Measurements from ENCODE around the gene MAP3K3.

Gene MAP3K3

DNA sequence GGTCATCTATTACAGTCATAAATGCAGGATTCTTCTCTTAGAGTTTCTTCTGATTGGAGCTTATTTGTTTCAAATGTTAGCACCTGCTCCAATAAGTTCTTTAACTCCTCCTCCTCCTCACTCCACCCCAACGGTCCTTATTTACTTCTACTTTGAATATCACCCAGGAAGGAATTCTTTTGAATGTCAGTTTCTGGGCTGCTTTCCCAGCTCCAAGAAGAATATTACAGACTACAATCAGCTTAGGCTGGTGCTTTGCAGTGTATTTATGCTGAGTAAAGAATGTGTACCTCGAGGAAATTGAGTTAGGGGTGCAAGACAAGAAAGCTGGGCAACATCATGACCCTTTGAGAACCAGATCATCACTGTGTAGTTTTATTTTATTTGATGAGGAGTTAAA lies 30.8 kb downstream of the MAP3K3 start:
- no peak overlapping the region for H3K4me3 ChIP-seq (ENCODE audit: low read length)
- no peak for TF ChIP-seq ZNF274 (IDR thresholded peaks at IDR 0.05; ENCODE audit: low read depth, low read length)

DNA sequence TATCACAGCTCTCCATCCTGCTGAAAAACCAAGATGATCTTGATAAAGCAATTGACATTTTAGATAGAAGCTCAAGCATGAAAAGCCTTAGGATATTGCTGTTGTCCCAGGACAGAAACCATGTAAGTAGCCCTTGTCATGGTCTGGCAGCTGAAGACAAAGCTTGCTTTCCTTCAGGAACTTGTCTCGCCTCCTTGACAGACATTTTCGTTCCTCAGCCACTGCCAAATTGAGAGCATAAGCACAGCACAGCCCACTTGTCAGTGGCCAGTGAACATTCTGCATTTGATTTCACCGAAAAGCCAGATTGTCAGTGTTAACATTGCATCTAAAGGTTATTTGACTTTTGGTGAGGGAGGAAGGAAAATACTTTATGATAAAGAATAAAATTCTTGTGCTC lies 35.6 kb downstream of the MAP3K3 start:
- no peak for TF ChIP-seq ZNF274 (IDR thresholded peaks at IDR 0.05; ENCODE audit: low read depth, low read length)
- no peak overlapping the region for H3K4me3 ChIP-seq (ENCODE audit: low read length)

DNA sequence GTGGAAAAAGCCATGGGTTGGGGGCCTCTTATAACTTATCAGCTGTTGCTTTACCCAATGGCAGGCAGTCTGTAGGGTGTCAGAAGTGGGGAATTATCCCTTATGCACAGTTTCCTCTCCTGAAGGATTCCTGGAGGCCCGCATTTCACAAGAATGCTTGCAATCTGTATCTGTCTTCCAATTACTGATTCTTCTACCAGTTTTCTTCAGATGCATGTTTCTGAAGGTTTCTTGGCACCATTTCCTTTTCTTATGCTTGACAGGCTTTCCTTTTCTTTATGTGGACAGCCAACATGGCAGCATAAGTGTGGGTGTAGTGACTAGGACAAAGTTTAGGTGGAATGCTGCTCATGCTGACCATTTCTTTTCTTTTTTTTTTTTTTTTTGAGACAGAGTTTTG lies 36.1 kb downstream of the MAP3K3 start:
- no peak overlapping the region for H3K4me3 ChIP-seq (ENCODE audit: low read length)
- no peak for TF ChIP-seq ZNF274 (IDR thresholded peaks at IDR 0.05; ENCODE audit: low read depth, low read length)

DNA sequence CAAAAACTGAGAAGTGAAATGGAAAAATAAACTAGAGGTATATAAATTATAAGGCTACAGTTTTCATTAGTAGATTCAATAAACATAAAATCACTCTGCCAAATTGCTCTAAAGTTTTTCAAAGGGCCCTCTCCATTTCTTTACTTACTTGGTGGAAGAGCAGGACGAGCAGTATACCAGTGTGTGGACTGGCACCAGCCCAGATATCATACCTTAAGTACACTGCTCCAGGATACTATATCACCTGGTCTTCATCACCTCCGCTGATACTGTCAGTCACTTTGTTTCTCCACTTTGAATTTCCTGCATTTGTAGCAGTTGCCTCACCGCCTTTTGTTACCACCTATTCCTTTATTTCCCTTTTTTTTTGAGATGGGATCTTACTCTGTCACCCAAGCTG lies 37.6 kb downstream of the MAP3K3 start:
- no peak overlapping the region for H3K4me3 ChIP-seq (ENCODE audit: low read length)
- no peak for TF ChIP-seq ZNF274 (IDR thresholded peaks at IDR 0.05; ENCODE audit: low read depth, low read length)

GRCh38 chr17:63665527-63666214 lies 43.5 kb downstream of the MAP3K3 start:
- no peak for TF ChIP-seq ZNF274 (IDR thresholded peaks at IDR 0.05; ENCODE audit: low read depth, low read length)
- H3K4me3 ChIP-seq (ENCODE audit: low read length) = no peak overlapping the region

GRCh38 chr17:63672856-63673255 lies 50.6 kb downstream of the MAP3K3 start:
- no peak overlapping the region for H3K4me3 ChIP-seq (ENCODE audit: low read length)
- no peak for TF ChIP-seq ZNF274 (IDR thresholded peaks at IDR 0.05; ENCODE audit: low read depth, low read length)

DNA sequence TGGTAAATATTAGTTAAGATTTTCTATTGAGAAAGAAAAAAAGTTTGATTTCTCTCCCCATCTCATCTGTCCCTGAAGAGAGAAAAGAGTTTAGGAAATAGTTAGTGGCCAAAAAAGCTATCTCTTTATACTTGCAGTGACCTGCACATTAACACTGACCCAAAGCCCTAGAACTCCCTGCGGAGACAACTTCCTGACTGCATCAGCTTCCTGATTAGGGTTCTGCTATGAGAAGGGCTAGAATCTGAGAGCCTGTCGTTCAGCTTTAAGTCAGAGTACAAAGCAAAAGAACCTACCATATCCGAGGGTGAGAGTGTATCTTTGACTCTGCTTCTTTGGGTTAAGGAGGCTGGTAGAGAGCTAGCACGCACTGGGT lies 53.0 kb downstream of the MAP3K3 start:
- no peak for TF ChIP-seq ZNF274 (IDR thresholded peaks at IDR 0.05; ENCODE audit: low read depth, low read length)
- no peak overlapping the region for H3K4me3 ChIP-seq (ENCODE audit: low read length)

- no peak for TF ChIP-seq ZNF274 (IDR thresholded peaks at IDR 0.05; ENCODE audit: low read depth, low read length)
These were observed 53.7 kb downstream of the MAP3K3 start for GRCh38 chr17:63675607-63676546.

DNA sequence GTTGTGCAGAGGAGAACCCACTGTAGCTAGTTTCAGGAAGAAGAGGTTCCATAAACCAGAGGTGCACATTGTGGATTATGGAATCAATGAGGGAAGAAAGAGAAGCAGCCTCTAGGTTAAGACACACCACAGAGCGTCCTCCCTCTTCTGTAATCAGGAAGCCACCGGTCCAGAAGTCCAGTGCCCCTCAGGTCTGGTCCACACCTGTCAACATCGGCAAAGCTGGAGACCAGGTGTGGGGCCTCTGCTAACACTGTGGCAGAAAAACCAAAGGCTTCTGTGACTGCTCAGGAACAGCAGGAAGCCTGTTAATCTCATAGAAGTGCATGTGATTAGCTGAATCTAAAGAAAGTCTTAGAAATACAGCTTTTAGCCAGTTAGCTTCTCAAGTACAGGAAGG lies 54.4 kb downstream of the MAP3K3 start:
- no peak for TF ChIP-seq ZNF274 (IDR thresholded peaks at IDR 0.05; ENCODE audit: low read depth, low read length)
- no peak overlapping the region for H3K4me3 ChIP-seq (ENCODE audit: low read length)

More at GRCh38 chr17:63675607-63676546, 53.7 kb downstream of the MAP3K3 start:
- no peak overlapping the region for H3K4me3 ChIP-seq (ENCODE audit: low read length)

GRCh38 chr17:63679214-63679613 lies 57.0 kb downstream of the MAP3K3 start:
- TF ChIP-seq ZNF274 (IDR thresholded peaks at IDR 0.05; ENCODE audit: low read depth, low read length) = no peak
- H3K4me3 ChIP-seq (ENCODE audit: low read length) = no peak overlapping the region

GRCh38 chr17:63680700-63681099 lies 58.5 kb downstream of the MAP3K3 start:
- no peak overlapping the region for H3K4me3 ChIP-seq (ENCODE audit: low read length)
- TF ChIP-seq ZNF274 (IDR thresholded peaks at IDR 0.05; ENCODE audit: low read depth, low read length) = no peak

DNA sequence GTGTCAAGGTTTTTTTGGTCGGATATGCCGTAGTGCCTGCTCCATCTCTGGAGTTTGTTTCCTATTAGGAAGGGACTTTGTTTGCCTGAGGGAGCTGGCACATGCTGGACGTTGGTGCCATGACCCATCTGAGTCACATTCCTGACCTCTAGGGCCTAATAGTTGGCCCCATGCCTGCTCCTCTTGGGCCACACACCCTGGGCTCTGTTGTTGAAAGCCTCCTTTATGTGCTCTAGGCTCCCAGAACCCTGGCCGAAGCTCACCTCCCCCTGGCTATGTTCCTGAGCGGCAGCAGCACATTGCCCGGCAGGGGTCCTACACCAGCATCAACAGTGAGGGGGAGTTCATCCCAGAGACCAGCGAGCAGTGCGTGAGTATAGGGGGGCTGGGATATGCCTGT lies 59.3 kb downstream of the MAP3K3 start:
- TF ChIP-seq ZNF274 (IDR thresholded peaks at IDR 0.05; ENCODE audit: low read depth, low read length) = no peak

DNA sequence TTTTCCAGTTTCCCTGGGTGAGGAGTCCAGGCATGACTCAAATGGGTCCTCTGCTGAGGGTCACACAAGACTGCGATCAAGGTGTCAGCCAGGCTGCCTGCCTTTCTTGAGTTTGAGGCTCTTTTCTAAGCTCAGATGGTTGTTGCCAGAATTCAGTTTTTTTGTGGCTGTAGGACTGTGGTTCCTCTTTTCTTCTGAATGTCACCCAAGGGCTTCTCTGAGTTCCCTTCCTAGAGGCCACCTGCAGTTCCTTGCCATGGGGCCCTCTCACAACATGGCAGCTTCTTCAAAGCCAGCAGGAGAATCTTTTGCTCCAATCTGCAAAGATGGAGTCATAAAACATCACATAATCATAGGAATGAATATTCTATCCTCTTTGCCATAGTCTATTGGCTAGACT lies 60.2 kb downstream of the MAP3K3 start:
- H3K4me3 ChIP-seq (ENCODE audit: low read length) = no peak overlapping the region
- no peak for TF ChIP-seq ZNF274 (IDR thresholded peaks at IDR 0.05; ENCODE audit: low read depth, low read length)

More for the DNA sequence above, 59.3 kb downstream of the MAP3K3 start:
- H3K4me3 ChIP-seq (ENCODE audit: low read length) = no peak overlapping the region

DNA sequence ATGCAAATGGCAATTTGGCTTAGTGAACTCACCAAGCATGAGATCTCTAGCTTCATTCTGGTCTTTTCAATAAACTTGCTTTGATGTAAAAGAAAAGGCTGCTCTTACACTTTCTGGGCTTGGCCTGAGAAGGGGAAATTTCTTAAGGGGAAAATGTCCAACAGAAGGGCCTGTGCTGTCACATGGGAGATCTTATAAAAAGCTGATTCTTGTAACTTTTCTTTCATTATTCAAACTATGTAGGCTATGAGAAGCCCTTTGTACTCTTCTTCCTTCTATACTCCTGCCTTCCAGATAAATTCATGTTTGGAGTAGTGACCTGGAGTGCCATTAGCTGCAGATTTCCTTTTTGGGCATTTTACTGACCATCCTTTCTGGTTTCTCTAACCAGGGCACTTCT lies 60.8 kb downstream of the MAP3K3 start:
- H3K4me3 ChIP-seq (ENCODE audit: low read length) = no peak overlapping the region
- TF ChIP-seq ZNF274 (IDR thresholded peaks at IDR 0.05; ENCODE audit: low read depth, low read length) = no peak

- TF ChIP-seq ZNF274 (IDR thresholded peaks at IDR 0.05; ENCODE audit: low read depth, low read length) = no peak
- no peak overlapping the region for H3K4me3 ChIP-seq (ENCODE audit: low read length)
These were observed 62.8 kb downstream of the MAP3K3 start for GRCh38 chr17:63685041-63685440.
